Iris pigment epithelial cell (primary cell): ENCODE measurements around the gene PUM2.

Source experiments
- DNase-seq: peaks from one replicate; pipeline ENCODE4 v3.0.0-alpha.2; 2011; ENCODE audit warnings: low read depth

The PUM2 gene

DNA sequence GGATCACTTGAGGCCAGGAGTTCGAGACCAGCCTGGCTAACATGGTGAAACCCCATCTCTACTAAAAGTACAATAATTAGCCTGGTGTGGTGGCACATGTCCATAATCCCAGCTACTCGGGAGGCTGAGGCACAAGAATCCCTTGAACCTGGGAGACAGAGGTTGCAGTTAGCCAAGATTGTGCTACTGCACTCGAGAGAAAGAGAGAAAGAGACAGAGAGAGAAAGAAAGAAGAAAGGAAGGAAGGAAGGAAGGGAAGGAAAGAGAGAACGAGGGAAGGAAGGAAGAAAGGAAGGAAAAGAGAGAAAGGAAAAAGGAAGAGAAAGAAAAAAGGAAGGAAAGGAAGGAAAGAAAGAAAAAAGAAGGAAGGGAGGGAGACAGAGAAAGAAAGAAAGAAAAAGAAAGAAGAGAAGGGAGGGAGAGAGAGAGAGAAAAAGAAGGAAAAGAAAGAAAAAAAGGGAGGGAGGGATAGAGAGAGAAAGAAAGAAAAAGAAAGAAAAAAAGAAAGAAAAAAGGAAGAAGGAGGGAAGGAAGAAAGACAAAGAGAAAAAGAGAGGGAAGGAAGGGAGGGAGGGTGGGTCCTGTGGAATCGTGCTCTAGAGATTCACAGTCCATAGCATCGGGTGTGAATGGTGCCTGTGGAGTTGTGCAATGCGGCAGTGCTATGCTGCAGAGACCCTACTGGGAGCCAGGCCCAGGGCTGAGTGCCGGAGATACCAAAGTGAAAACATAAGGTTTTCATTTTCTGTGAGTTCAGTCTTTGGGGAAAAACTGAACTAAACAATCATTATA, 121.1 kb downstream of the PUM2 start:
- peak; percentile 43 for DNase-seq

DNA sequence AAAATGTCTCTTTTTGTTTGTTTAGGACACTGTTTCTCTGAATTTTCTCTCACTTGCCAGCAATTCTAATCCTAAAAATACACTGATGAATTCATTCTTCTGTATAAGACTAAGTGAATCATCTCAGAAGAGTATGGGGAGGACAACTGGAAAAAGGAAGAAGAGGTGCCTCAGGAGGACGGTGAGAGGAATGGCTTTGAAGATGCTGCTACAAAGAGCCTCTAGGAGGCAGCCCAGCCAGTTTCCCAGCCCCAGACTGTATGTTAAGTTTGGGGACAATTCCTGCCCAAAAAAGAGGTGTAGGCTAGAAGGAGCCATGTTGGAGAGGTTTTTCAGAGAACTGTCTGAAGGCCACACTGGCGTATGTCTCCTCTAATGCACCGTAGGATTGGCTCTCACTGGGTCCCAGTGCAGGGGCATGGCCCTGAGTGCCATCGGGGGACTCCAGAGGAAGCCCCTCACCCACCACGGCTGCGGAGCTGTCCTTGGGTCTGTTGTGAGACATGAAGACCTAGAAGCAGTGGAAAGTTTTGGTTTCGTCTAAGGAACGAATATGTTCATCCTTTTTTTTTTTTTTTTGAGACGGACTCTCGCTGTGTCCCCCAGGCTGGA, 122.6 kb downstream of the PUM2 start:
- no peak for DNase-seq

GRCh38 chr2:20226152-20226545, 124.5 kb downstream of the PUM2 start:
- no peak for DNase-seq

DNA sequence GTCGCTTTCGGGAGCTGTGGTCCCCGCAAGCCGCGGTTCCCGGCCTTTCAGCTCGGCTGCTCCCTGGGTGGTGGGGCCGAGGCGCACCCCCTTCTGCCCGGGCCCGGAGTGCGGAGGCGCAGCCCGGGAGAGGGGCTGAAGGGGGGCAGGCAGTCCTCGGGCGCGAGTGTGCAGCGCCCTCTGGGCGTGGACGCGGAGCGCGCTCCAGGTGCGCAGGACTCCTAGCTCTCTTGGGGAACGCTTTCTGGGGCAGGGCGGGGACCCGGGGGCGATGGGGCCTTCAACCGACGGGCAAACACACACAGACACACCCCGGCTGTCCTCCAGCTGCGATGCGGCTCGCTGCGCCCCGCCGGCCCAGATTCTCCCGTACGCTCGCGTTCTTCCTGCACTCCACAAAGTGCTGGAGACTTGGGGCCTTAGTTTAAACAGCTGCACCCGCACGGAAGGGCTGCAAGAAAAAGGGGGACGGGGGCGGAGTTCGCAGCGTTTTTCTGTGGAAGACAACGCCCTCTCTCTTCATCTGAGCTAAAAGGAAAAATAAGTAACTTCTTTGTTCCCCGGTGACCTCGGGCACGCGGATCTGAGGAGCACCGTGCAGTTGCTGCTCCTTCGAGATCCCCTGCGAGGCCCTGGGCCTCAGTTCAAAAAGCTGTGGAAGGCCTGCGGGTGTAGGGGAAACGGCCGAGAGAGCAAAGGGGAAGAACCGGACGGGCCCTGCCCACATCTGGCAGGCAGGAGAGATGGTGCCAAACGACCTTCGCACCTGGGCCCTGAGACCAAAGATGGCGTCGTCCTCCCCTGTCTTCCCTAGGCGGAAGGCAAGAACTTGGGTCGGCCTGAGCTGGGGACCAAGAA, 125.1 kb downstream of the PUM2 start:
- DNase-seq: peak; percentile 66

DNA sequence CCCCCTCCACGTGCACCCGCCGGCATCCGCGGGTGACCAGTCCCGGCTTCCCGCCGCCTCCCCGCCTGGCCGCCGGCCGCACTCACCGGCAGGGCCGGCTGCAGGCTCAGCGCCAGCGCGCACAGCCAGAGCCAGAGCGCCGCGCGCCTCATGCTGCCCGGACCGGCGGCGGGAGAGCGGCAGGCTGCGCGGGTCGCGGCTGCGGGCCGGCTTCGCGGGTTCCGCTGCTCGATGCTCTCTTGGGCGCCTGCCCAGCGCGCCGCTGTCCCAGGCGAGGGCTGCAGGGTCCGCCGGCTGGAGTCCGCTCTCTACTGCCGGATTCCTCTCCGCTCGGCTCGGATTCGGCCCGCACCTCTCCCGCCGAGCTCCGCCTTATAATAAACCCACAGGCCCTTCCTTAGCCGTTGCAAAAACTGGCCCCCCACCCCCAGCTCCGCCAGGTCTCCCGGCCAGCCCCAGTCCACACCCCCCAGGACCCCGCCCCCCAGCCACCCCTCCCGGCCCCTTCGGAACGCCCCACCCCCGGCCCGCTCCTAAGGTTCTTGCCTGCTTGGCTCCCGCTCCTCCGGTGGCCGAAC, 125.8 kb downstream of the PUM2 start, which contains the start of gene SDC1:
Gene SDC1, minus strand, starts transcription at position 415 of the 578 bp plus-strand sequence. Its CDS starts 263 bp downstream, at position 152.
- DNase-seq: peak; percentile 66

- DNase-seq: peak; percentile 19
These were observed 126.4 kb downstream of the PUM2 start for GRCh38 chr2:20224164-20224715.

DNA sequence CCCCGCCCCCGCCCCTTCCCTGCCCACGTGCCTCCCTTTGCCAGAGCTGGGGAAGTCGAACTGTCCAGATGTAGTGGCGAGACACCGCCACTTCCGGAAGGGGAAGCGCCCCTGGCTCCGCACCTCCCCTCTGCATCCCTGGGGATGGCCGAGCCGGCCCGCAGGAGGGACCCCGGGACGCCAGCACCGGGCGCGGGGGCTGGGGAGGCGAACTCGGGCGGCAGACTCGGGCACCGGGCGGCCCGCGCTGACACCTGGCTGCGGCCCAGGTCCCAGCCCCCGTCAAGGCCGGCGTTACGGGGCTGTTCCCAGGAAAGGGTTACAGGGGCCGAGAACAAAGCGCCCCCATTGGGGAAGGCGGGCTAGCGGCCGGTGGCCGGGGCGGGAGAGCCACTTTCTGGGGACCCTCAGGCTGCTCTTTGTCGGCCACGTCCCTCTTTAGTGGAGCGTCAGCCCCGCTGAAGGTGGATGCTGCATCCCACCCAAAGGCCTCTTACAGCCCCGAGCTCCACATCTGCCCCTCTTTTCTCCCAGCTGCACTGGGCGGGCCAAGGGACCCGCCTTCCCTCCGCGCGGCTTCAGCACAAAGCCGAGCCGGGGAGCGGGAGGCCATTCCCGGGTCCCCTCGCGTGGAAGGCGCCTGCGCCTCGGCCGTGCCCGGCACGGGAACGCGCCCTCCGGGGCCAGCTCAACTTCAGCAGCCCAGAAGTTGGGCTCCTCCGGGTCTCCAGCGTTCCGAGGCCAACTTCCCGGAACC, 127.1 kb downstream of the PUM2 start:
- peak; percentile 58 for DNase-seq

DNA sequence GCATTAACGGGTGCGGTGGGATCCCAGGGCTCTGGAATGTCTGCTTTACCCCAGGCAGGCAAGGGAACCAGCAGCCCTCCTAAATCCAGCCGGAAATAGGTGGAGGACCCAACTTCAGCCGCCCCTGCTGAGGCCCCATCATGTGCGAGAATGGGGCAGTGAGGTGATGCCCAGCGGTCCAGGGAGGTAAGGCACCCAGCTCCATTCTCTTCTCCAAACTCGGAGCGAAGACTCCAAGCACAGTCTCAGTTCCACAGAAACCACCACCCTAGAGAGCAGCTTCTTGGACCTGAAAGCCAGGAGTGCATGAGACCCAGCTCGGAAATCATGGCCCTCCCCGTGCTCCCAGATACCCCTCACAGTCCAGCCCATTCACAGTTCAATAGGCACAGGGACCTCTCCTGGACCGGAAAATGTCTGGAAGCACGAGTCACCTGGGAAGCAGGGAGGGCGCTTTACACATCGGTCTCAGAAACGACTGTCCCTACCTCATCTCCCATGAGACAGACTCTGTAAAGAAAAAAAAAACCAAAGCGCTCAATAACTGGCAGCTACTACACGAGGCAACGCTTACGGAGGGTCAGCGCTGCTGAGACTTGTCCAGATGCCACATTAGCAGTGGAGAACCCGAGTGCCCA, 127.8 kb downstream of the PUM2 start:
- peak; percentile 20 for DNase-seq

- DNase-seq: no peak
These were observed 128.5 kb downstream of the PUM2 start for GRCh38 chr2:20222014-20222768.

GRCh38 chr2:20221555-20221973, 129.1 kb downstream of the PUM2 start:
- no peak for DNase-seq

DNA sequence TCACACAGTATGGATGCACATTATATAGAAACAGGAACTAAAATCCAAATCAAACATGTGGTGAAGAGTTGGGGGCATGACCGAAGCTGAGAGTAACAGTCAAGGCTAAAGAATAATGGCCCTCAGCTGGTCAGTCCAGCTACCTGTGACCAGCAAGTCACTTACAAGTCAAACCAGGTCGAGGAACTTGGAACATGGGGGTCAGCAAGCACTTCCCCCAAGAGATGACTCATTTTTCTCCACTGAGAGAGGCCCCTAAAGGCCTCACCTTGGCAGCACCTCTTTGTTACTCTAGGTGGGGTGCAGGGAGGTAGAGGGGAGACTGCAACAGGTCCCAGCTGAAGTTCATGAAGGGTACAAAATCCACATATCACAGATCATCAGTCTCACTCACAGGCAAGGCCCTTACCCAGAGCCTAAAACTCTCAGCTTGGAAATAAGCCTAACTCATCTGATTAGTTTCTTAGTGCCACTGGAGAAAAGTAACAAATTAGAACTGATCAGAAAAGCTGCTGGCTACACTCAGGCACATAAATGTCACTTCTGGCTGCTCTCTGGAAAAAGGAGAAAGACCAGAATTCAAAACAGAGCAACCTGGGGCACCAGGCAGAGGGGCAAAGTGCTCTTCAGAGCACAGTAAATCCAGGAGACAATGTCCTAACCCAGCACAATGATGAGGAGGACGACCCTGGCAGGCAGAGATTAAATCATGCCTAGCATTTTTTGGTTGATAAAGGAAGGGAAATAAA, 129.7 kb downstream of the PUM2 start:
- DNase-seq: no peak

- no peak for DNase-seq
These were observed 130.8 kb downstream of the PUM2 start for GRCh38 chr2:20219763-20220380.

- DNase-seq: no peak
These were observed 132.0 kb downstream of the PUM2 start for GRCh38 chr2:20218331-20219320.

- no peak for DNase-seq
These were observed 133.3 kb downstream of the PUM2 start for GRCh38 chr2:20217041-20217970.

GRCh38 chr2:20216130-20217025, 134.3 kb downstream of the PUM2 start:
- DNase-seq: no peak
